Ishikawa (cell line): Measurements from ENCODE around the gene CTTN.

Experiments
- MAX ChIP-seq: IDR thresholded peaks from 2 replicates; pipeline ENCODE4 v1.6.1; 2012
- YY1 ChIP-seq: IDR thresholded peaks from 2 replicates; pipeline ENCODE4 v1.6.1; 2012; ENCODE audit warnings: low read depth

- TF ChIP-seq YY1 (no peak), MAX (no peak)
These were observed 33.7 kb downstream of the CTTN start for GRCh38 chr11:70432065-70432464.
